GM23338 (cell line): Measurements from ENCODE around the gene SLC1A3.

Experiments used
- CTCF ChIP-seq, 2 experiments: fragments of 200-600 bp in 1 of 2; sonication (generic) in 1 of 2; conservative IDR thresholded peaks; 2 replicates each; pipeline versions ENCODE4 v1.5.1 to v1.6.1; 2016 to 2017; ENCODE audit warnings: antibody characterized with exemption in 2 of 2, low read depth in 2 of 2, mild to moderate bottlenecking in 2 of 2, moderate library complexity in 1 of 2
- JUNB ChIP-seq: IDR thresholded peaks from one replicate; pipeline ENCODE4 v1.6.1; 2016; ENCODE audit warnings: antibody characterized with exemption; ENCODE audit not compliant: unreplicated experiment

- TF ChIP-seq JUNB (no peak), CTCF (conservative IDR thresholded peaks at IDR 0.05; ENCODE audit: low read depth in 2 of 2) (peak; percentile 80 to 94)
Observed at GRCh38 chr5:36692791-36693763, 86.7 kb downstream of the SLC1A3 start.
